ENCODE results near the gene NLRC5.

The NLRC5 gene

DNA sequence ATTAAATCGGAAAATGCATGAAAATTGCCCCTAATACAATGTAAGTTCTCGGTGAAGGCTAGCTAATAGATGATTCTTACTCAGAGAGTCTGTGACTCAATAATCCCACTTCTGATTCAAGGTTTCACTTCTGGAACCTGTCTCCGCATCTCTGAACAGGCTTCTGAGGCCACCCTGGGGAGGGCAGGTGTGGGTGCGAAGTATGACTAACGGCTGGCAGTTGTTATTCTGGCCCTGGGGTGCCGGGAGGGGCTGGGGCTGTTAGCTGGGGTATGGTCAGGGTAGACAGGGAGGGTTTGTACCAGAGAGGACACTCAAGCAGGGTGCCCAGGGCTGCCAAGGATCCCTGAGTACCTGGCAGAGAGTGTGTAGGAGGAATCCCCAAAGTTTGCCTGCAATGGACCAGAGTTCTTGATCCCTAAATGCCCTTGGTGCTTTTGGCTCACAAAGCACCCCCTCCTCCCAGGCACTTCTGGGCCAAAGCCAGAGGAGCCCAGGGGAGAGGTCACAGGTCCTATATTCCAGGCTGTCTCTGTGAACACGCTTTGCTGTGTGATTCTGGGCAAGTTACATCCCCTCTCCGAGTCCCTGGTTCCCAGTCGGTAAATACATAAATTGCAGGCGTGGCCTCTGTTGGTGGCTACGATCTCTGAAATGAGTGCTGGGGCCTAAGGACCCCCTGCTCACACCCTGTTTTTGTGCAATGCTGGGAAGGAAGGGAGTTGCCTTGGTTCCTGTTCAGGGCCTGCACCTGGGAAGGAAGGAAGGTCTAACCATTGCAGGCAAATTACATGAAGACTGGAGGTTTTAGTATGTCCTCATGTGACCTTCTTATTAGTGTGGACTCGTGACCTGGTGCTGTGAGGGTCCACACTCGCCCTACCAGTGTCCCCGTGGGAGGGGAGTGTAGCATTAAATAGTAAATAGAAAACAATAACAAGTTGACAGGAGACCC is 53.1 kb downstream of the NLRC5 start:
- H3K27me3 ChIP-seq (ENCODE audit: insufficient read depth, low read depth, severe bottlenecking): no peaks in the 10 kb centered on the region
- H3K36me3 ChIP-seq: no peaks in the 10 kb centered on the region
- H3K4me3 ChIP-seq (ENCODE audit: low read depth, low read length): no peak overlapping the region
- H3K27ac ChIP-seq: no peak overlapping the region
- TF ChIP-seq, protein P1, sequence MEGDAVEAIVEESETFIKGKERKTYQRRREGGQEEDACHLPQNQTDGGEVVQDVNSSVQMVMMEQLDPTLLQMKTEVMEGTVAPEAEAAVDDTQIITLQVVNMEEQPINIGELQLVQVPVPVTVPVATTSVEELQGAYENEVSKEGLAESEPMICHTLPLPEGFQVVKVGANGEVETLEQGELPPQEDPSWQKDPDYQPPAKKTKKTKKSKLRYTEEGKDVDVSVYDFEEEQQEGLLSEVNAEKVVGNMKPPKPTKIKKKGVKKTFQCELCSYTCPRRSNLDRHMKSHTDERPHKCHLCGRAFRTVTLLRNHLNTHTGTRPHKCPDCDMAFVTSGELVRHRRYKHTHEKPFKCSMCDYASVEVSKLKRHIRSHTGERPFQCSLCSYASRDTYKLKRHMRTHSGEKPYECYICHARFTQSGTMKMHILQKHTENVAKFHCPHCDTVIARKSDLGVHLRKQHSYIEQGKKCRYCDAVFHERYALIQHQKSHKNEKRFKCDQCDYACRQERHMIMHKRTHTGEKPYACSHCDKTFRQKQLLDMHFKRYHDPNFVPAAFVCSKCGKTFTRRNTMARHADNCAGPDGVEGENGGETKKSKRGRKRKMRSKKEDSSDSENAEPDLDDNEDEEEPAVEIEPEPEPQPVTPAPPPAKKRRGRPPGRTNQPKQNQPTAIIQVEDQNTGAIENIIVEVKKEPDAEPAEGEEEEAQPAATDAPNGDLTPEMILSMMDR (IDR thresholded peaks at IDR 0.05; ENCODE audit: low read depth, low read length): no peak
- H3K9me3 ChIP-seq (ENCODE audit: severe bottlenecking): no peaks in the 10 kb centered on the region
- DNase-seq: no peak

DNA sequence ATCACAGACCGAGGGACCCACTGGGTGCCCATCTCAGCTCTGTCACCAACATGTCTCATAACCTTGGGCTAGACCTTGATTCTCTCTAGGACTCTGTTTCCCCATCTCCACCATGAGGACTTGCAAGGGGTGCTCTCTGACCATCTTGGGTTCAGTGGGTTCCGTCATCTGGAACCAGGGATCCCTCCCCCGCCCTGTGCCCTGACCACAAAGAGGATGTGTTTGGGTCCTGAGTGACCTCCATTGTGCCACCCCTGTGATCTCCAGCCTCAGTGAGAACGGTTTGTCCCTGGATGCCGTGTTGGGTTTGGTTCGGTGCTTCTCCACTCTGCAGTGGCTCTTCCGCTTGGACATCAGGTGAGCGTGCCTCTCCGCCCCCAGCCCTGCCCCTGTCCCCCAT is 53.9 kb downstream of the NLRC5 start:
- DNase-seq: no peak
- Histone ChIP-seq H3K4me3 (ENCODE audit: low read depth, low read length) (no peak overlapping the region), H3K27me3 (ENCODE audit: insufficient read depth, low read depth, severe bottlenecking) (no peaks in the 10 kb centered on the region), H3K36me3 (no peaks in the 10 kb centered on the region), H3K27ac (no peak overlapping the region), H3K9me3 (ENCODE audit: severe bottlenecking) (no peaks in the 10 kb centered on the region)
- TF ChIP-seq, protein P1 (IDR thresholded peaks at IDR 0.05; ENCODE audit: low read depth, low read length): no peak

DNA sequence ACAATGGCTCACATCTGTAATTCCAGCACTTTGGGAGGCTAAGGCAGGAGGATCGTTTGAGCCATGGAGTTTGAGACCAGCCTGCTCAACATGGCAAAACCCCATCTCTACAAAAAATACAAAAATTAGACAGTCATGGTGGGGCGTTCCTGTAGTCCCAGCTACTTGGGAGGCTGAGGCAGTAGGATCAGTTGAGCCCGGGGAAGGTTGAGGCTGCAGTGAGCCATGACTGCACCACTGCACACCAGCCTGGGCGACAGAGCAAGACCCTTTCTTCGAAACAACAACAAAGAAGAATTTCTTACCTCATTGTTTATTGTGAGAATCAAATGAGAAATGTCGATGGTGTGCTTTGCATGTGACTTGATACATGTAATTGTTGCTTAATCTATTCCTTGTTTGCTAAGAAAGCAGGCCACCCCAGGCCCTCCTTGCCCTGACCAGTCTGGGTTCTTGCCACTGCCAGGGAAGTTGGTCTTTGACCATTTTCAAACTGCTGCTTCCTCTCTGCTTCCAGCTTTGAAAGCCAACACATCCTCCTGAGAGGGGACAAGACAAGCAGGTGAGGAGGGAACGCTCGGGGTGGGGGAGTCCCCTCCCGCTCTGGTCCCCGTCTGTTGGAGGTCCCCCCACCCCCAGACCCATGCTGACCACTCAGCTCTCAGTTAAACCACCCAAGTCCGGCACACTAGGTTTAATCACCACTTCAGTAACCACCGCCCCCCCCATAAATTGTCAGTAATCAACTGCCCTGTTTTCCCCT is 55.8 kb downstream of the NLRC5 start:
- no peak overlapping the region for H3K4me3 ChIP-seq (ENCODE audit: low read depth, low read length)
- H3K27ac ChIP-seq: no peak overlapping the region
- H3K27me3 ChIP-seq (ENCODE audit: insufficient read depth, low read depth, severe bottlenecking): no peaks in the 10 kb centered on the region
- DNase-seq: no peak
- no peaks in the 10 kb centered on the region for H3K36me3 ChIP-seq
- TF ChIP-seq, protein P1 (IDR thresholded peaks at IDR 0.05; ENCODE audit: low read depth, low read length): no peak
- no peaks in the 10 kb centered on the region for H3K9me3 ChIP-seq (ENCODE audit: severe bottlenecking)

DNA sequence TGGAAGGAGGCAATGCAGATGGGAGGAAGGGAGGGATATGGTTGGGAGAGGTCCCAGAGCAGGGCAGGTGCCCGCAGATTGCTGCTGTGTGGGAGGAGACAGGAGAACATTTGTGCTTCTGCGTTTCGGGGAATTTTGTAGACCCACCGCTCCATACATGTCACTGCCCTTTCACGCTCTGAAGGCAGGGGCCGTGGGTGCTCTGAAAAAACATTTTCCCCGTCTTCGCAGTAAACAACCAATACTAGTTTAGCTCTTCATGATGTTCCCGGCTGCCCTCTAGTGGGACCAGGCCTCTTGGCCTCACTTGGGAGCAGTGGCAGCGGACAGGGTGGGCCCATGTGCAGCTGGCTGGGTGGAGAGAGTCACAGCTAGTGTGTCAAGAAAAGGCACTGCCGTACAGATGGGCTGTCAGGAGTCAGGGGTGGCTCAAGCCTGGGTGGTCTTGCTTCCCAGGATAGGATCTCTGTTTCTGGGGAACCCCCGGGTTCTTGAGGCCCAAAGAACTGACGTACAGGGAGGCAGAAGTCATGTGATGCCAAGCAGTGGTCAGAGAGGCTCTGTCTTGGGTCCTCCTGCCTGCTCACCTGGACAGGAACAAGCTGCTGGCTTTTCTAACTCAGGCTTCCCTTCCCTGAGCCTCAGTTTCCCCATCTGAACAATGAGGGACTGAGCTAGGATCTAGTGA is 56.5 kb downstream of the NLRC5 start:
- no peak overlapping the region for H3K4me3 ChIP-seq (ENCODE audit: low read depth, low read length)
- no peaks in the 10 kb centered on the region for H3K9me3 ChIP-seq (ENCODE audit: severe bottlenecking)
- H3K27ac ChIP-seq: no peak overlapping the region
- DNase-seq: peak; percentile 79
- TF ChIP-seq, protein P1 (IDR thresholded peaks at IDR 0.05; ENCODE audit: low read depth, low read length): peak; percentile 76
- H3K36me3 ChIP-seq: no peaks in the 10 kb centered on the region
- H3K27me3 ChIP-seq (ENCODE audit: insufficient read depth, low read depth, severe bottlenecking): no peaks in the 10 kb centered on the region

DNA sequence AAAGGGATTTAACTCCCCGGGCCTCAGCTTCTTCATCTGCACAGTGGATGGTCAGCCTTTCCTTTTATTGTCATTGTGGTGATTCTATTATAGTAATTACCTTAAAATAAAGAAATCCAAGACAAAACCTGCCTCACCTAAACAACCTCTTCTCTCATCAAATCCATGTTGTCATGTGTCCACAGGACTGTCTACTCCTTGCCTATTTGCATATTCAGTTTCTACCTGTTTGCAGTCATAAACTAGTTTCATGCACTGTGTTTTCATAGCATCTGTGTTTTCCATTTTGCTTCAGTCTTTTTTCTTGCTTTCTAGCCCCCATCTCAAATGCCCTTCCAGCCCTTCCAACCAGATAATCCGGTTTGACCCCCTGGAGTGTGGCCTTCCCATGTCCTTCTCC is 58.7 kb downstream of the NLRC5 start:
- H3K27me3 ChIP-seq (ENCODE audit: insufficient read depth, low read depth, severe bottlenecking): no peaks in the 10 kb centered on the region
- DNase-seq: no peak
- H3K4me3 ChIP-seq (ENCODE audit: low read depth, low read length): no peak overlapping the region
- no peaks in the 10 kb centered on the region for H3K36me3 ChIP-seq
- TF ChIP-seq, protein P1 (IDR thresholded peaks at IDR 0.05; ENCODE audit: low read depth, low read length): no peak
- H3K9me3 ChIP-seq (ENCODE audit: severe bottlenecking): no peaks in the 10 kb centered on the region
- H3K27ac ChIP-seq: no peak overlapping the region

All from WERI-Rb-1 (cell line).